OCI-LY1 (cell line): Measurements from ENCODE around the gene OCIAD1.
"Not testable (repeated sequence)": the region's sequence is repeated elsewhere in the genome, so short reads cannot be mapped to it uniquely, and the experiment has no call there.

Source experiments
- H2AFZ ChIP-seq: fragments of 200-600 bp; sonication (generic), shearing (Covaris generic); 2 replicates; pipeline ENCODE4 v1.6.0; 2014; ENCODE audit warnings: antibody characterized with exemption, mild to moderate bottlenecking, low read length
- H3F3A ChIP-seq: fragments of 200-600 bp; sonication (generic), shearing (Covaris generic); 2 replicates; pipeline ENCODE4 v1.6.0; 2014; ENCODE audit warnings: mild to moderate bottlenecking, antibody characterized with exemption, low read length, moderate library complexity; ENCODE audit not compliant: insufficient read depth
- H3K27ac ChIP-seq: fragments of 200-600 bp; sonication (generic); 2 replicates; pipeline ENCODE4 v1.5.1; 2014; ENCODE audit warnings: low read length, mixed run types, mild to moderate bottlenecking, low read depth; ENCODE audit not compliant: poor library complexity, severe bottlenecking
- H3K27me3 ChIP-seq: fragments of 200-600 bp; sonication (generic); 2 replicates; pipeline ENCODE4 v1.6.0; 2014; ENCODE audit warnings: antibody characterized with exemption, mild to moderate bottlenecking, low read length, moderate library complexity; ENCODE audit not compliant: insufficient read depth
- H3K36me3 ChIP-seq: fragments of 200-600 bp; sonication (generic); 2 replicates; pipeline ENCODE4 v1.6.1; 2014; ENCODE audit warnings: mild to moderate bottlenecking, antibody characterized with exemption, low read length, moderate library complexity, mixed read lengths; ENCODE audit not compliant: insufficient read depth
- H3K4me1 ChIP-seq: fragments of 200-600 bp; sonication (generic); 2 replicates; pipeline ENCODE4 v1.5.1; 2014; ENCODE audit warnings: mild to moderate bottlenecking, low read length, moderate library complexity; ENCODE audit not compliant: insufficient read depth, severe bottlenecking
- H3K4me2 ChIP-seq: fragments of 200-600 bp; sonication (generic), shearing (Covaris generic); 2 replicates; pipeline ENCODE4 v1.6.1; 2014; ENCODE audit warnings: low read length
- H3K4me3 ChIP-seq: fragments of 200-600 bp; sonication (generic); 2 replicates; pipeline ENCODE4 v1.5.1; 2014; ENCODE audit warnings: low read length, low read depth, mild to moderate bottlenecking, mixed read lengths; ENCODE audit not compliant: poor library complexity, severe bottlenecking
- H3K79me2 ChIP-seq: fragments of 200-600 bp; shearing (Covaris generic); 2 replicates; pipeline ENCODE4 v1.6.1; 2016; ENCODE audit warnings: mixed run types, low read length, mixed read lengths; ENCODE audit not compliant: insufficient read depth
- H3K9ac ChIP-seq: fragments of 200-600 bp; sonication (generic), shearing (Covaris generic); 2 replicates; pipeline ENCODE4 v1.6.1; 2014; ENCODE audit warnings: mild to moderate bottlenecking, low read length, mixed read lengths
- H3K9me2 ChIP-seq: fragments of 200-600 bp; sonication (generic), shearing (Covaris generic); 2 replicates; pipeline ENCODE4 v1.6.1; 2014; ENCODE audit warnings: low read depth, mild to moderate bottlenecking, low read length, mixed read lengths
- H3K9me3 ChIP-seq: fragments of 200-600 bp; shearing (Covaris generic); 2 replicates; pipeline ENCODE4 v1.6.1; 2014; ENCODE audit warnings: low read length, mixed read lengths
- H4K20me1 ChIP-seq: fragments of 200-600 bp; sonication (generic), shearing (Covaris generic); 2 replicates; pipeline ENCODE4 v1.6.0; 2016; ENCODE audit warnings: mild to moderate bottlenecking, low read length; ENCODE audit not compliant: insufficient read depth
- EZH2 ChIP-seq: fragments of 200-600 bp; sonication (generic), shearing (Covaris generic); IDR thresholded peaks from 2 replicates; pipeline ENCODE4 v1.8.0; 2017; ENCODE audit warnings: borderline replicate concordance, mixed run types, mild to moderate bottlenecking, antibody characterized with exemption, low read length, moderate library complexity, mixed read lengths
- TF ChIP-seq, protein P1 (sequence below): fragments of 200-600 bp; sonication (generic), shearing (Covaris generic); IDR thresholded peaks from 2 replicates; pipeline ENCODE4 v1.5.1; 2017; ENCODE audit warnings: mild to moderate bottlenecking, antibody characterized with exemption, low read length, moderate library complexity, mixed read lengths

OCIAD1 gene

DNA sequence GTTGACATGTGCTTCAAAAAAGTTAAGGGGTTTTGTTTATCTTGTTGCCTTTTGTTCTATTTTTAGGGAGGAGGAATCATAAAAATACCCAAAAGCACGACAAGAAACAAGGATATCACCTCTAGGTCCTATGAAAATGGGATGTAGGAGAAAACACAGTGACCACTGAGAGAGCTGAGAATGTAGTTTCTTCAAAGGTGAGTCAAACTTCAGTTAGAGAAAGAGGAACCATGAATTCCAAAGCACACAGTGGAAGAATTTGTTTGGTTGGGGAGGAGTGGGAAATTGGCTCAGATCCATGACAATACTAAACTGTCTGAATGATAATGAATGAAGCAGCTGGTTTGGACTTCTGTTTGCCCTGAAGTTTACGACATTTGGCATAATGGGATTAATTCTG lies 31.7 kb upstream of the OCIAD1 start:
- H4K20me1 ChIP-seq, result no peaks in the 10 kb centered on the region

DNA sequence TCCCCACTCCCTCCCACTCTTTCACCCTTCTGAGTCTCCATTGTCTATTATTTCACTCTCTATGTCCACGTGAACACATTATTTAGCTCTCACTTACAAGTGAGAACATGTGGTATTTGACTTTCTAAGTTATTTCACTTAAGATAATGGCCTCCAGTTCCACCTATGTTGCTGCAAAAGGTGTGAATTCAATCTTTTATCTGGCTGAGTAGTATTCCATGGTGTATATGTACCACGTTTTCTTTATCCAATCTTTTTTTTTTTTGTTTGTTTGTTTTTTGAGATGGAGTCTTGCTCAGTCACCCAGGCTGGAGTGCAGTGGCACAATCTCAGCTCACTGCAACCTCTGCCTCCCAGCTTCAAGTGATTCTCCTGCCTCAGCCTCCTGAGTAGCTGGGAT lies 30.7 kb upstream of the OCIAD1 start:
- H3K27ac ChIP-seq, H4K20me1 ChIP-seq, H3K4me3 ChIP-seq, H3F3A ChIP-seq, H3K9ac ChIP-seq, H3K36me3 ChIP-seq, H3K9me2 ChIP-seq, H3K4me1 ChIP-seq, H3K27me3 ChIP-seq, H2AFZ ChIP-seq, H3K9me3 ChIP-seq, H3K4me2 ChIP-seq, H3K79me2 ChIP-seq: not testable (repeated sequence)

More for the DNA sequence above, 31.7 kb upstream of the OCIAD1 start:
- Histone ChIP-seq H3K36me3 (no peaks in the 10 kb centered on the region), H3K9ac (no peak overlapping the region), H3K27ac (no peak overlapping the region), H3K4me2 (no peak overlapping the region), H3K4me3 (no peak overlapping the region), H2AFZ (no peak overlapping the region), H3K27me3 (no peaks in the 10 kb centered on the region), H3K9me3 (no peaks in the 10 kb centered on the region), H3K79me2 (no peaks in the 10 kb centered on the region), H3F3A (no peaks in the 10 kb centered on the region), H3K4me1 (no peaks in the 10 kb centered on the region), H3K9me2 (no peaks in the 10 kb centered on the region)
- TF ChIP-seq EZH2, result no peak
- TF ChIP-seq, protein P1, sequence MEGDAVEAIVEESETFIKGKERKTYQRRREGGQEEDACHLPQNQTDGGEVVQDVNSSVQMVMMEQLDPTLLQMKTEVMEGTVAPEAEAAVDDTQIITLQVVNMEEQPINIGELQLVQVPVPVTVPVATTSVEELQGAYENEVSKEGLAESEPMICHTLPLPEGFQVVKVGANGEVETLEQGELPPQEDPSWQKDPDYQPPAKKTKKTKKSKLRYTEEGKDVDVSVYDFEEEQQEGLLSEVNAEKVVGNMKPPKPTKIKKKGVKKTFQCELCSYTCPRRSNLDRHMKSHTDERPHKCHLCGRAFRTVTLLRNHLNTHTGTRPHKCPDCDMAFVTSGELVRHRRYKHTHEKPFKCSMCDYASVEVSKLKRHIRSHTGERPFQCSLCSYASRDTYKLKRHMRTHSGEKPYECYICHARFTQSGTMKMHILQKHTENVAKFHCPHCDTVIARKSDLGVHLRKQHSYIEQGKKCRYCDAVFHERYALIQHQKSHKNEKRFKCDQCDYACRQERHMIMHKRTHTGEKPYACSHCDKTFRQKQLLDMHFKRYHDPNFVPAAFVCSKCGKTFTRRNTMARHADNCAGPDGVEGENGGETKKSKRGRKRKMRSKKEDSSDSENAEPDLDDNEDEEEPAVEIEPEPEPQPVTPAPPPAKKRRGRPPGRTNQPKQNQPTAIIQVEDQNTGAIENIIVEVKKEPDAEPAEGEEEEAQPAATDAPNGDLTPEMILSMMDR, result no peak

DNA sequence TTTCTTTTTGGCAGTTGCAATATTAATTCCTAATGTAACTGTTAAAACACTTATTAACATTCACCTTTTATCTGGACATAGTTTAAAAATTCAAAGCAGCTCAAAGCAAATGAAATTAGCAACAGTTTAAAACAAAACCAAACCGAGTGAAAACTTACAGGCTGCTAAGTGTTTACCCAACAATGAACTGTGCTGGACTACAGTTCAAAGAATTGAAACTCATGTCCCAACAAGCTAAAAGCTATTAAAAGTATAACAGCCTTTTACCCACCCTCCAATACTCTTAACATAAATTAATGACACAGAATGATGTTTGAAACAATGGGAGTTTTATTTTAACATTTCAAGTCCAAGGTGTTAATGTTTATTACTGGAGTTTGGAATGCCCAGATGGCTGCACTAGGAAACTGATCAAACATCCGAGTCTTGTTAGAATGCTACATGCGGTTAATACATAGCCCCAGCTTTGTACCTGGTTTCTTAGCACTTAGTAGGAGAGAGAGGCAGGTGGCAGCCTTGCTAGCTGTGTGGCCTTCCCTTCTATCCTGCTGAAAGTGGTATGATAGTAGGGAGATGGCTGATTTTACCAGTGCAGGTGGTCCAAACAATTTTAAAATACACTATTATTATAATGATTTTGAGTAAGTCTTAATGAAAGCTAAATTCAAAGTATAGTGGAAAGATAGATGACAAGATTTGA lies 29.7 kb upstream of the OCIAD1 start:
- H3K79me2 ChIP-seq, result no peaks in the 10 kb centered on the region
- H3K9ac ChIP-seq, result no peak overlapping the region
- no peaks in the 10 kb centered on the region for H3K9me2 ChIP-seq
- no peaks in the 10 kb centered on the region for H4K20me1 ChIP-seq
- no peak overlapping the region for H3K4me2 ChIP-seq
- no peaks in the 10 kb centered on the region for H3F3A ChIP-seq
- no peak for TF ChIP-seq EZH2
- TF ChIP-seq, protein P1, result no peak
- no peaks in the 10 kb centered on the region for H3K4me1 ChIP-seq
- no peak overlapping the region for H2AFZ ChIP-seq
- no peak overlapping the region for H3K27ac ChIP-seq
- no peak overlapping the region for H3K4me3 ChIP-seq
- H3K9me3 ChIP-seq, result no peaks in the 10 kb centered on the region
- no peaks in the 10 kb centered on the region for H3K36me3 ChIP-seq
- no peaks in the 10 kb centered on the region for H3K27me3 ChIP-seq
